GM21423 (cell line): Measurements from ENCODE around the gene ZBTB20.

Experiments used
- ATAC-seq: cut with Tn5 transposase; IDR thresholded peaks from one replicate; pipeline ENCODE4 v1.9.1; 2021; ENCODE audit warnings: mild to moderate bottlenecking, moderate library complexity; ENCODE audit not compliant: unreplicated experiment

The ZBTB20 gene

GRCh38 chr3:114794894-114795630, 352.0 kb downstream of the ZBTB20 start:
- ATAC-seq, result no peak

DNA sequence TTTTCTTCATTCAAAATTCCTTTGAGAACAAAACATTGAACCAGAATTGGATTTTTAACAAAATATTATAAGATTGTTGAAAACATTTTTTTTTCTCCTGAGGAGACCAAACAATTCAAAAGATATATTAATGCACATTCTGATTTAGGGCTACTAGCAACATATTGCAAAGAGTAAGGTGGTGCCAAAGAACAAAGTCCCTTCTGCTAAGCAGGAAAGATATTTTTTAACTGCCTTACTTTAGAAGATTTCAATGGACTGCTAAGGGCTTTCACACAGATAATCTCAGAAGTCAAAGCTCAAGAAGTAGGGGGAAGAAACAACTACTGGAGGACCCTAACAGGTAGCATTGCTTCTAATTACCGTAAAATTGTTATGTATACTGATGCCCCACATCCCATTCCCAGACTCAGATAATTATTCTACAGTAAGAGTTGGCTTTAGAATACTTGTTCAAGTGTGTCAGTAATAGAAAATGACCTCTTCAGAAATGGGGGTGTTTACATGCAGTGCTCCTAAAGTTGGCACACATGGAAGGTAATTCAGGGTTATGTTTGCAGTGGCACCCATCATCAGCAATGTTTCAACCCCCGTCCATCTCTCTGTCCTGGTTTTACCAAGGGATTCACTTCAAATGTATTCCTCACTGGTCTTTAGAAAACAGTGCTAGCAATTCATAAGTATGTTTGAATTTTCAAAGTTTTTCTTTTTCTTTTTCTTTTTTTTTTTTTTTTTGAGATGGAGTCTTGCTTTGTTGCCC, 354.7 kb downstream of the ZBTB20 start:
- ATAC-seq, result no peak

GRCh38 chr3:114790752-114791151, 356.3 kb downstream of the ZBTB20 start:
- ATAC-seq, result no peak

- ATAC-seq, result no peak
Measured at GRCh38 chr3:114789803-114790202, 357.3 kb downstream of the ZBTB20 start.

DNA sequence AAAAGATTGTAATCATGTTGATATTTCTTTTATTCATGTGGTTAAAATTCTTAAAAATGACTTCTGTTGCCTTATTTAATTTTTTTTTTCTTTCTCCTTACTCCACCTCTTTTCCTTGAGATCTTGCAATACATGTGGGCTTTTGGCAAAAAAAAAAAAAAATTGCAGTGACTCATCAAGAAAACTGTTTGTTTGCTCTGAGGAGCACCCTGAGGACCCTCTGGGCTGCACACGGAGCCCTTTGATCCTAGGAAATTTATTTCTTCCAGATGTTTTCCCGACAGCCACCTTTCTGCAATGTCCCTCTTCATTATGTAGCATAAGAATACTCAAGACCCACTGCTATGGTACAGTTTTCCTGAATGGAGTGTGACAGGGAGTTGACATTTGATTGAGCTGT, 371.7 kb downstream of the ZBTB20 start:
- no peak for ATAC-seq

DNA sequence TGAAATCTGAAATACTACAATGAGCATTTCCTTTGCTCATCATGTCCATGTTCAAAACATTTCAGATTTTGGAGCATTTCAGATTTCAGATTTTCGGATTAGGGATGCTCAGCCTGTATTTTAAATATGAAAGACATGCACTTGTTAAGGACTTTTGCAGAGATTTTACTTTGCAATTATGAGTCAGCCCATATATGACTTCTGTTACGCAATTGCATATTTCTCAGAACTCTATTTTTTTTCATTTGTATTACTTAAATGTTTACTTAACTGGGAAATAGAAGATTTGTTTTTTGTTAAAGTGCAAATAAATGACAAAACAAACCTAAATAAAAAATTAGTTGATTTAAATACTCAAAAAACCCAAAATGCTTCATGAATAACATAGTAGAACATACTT, 376.2 kb downstream of the ZBTB20 start:
- no peak for ATAC-seq

- no peak for ATAC-seq
Measured at GRCh38 chr3:114764056-114764492, 383.0 kb downstream of the ZBTB20 start.

DNA sequence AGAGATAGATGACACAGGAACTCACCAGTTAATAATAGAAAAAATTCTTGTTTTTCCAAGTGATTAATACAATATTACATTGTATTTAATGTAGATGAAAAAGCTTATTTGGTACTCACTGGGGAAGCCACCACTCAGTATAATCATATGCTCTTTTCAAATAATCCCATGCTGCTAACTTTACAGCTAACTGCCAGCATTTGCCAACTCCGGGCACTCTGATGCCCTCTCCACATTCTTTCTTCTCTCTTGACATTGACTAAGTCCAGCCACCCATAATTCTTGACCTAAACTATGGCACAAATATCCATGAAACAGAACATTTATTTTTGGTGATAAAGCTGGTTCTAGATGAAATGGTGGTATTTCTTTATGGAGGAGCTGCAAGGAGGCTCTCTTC, 384.9 kb downstream of the ZBTB20 start:
- no peak for ATAC-seq

- no peak for ATAC-seq
Measured at GRCh38 chr3:114760679-114761078, 386.4 kb downstream of the ZBTB20 start.

- ATAC-seq, result no peak
Measured at GRCh38 chr3:114758831-114759699, 388.0 kb downstream of the ZBTB20 start.

GRCh38 chr3:114756506-114757279, 390.4 kb downstream of the ZBTB20 start:
- ATAC-seq, result peak; percentile 61

GRCh38 chr3:114746502-114746901, 400.6 kb downstream of the ZBTB20 start:
- peak; percentile 76 for ATAC-seq

- no peak for ATAC-seq
Measured at GRCh38 chr3:114745322-114746240, 401.5 kb downstream of the ZBTB20 start.

DNA sequence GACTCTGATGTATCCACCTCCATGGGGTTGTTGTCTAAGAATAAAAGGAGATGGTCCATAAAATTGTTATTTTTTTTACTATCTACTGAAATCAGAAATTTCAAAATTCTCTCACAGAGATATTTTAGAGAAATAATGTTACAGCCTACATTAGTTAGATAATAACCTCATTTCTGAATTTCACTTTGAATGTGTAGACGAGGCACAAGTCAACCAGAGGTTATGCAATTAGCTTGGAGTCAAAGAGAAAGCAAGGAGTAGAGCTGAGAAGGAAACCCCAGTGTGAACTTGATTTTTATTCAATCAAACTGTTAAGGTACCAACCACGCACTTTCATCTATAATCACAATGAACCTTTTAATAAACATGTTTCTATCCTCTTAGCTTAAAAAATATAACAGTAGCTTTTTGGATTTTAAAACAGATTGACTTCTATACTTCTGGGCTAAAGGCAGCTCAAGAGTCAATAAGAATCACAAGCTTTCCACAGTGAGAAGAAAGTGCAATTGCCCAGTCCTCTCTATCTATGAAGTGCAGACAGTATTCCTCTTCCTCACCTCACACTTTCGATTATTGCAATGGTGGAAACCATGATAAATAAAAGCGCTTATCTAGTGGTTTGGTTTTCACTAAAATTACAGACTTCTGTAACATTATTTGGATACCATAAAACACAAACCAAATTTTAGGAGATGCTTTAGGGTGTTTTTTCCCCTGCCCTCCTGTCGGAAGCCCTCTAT, 403.2 kb downstream of the ZBTB20 start:
- ATAC-seq, result no peak

DNA sequence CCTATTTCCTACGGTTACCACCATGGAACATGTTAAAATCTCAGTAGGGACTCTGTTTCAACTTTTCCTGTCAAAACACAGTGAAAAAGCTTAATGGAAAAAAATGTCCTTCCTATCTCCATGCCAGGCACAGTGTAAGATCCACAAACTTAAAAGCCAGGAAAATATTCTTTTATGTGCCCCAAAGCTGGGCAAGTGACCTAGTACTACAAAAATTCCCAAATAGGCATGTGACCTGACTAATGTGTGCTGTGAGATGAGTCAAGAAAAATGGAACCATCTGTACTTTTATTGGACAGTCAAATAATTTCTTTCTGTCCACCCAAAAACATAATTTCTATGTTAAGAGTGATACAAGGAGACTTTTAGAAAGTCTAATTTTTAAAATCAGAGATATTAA, 406.0 kb downstream of the ZBTB20 start:
- no peak for ATAC-seq

DNA sequence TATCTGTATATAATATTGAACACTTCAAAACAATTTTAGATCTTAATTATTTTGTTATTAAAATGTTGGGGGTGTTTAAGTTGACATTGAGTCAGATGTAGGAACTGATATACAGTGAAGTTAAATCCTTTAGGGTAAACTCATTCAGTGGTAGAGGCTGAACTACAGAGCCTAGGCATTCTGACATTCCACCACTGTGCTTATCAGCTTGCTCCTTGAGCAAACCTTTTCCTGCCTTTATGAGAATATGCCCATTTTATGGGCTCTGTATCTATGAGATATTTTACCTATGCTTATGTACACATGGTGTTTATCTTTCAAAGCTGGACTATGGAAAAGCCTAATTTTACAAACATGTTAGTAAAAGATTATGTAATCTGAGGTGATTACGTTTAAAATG, 407.5 kb downstream of the ZBTB20 start:
- ATAC-seq, result no peak

- no peak for ATAC-seq
Measured at GRCh38 chr3:114732353-114732752, 414.7 kb downstream of the ZBTB20 start.

DNA sequence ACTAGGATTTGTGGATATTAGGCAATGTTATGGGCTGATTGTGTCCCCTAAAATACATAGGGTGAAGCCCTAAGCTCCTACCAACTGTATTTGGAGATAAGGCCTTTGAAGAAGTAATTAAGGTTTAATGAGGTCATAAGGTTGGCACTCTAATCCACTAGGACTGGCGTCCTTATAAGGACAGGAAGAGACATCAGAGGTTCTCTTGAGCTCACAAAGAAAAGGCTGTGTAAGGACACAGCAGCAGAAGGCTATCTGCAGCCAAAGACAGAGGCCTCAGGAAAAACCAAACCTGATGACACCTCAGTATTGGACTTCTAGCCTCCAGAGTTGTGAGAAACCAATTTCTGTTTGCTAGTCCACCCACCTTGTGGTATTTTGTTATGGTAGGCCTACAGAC, 416.7 kb downstream of the ZBTB20 start:
- ATAC-seq, result no peak

DNA sequence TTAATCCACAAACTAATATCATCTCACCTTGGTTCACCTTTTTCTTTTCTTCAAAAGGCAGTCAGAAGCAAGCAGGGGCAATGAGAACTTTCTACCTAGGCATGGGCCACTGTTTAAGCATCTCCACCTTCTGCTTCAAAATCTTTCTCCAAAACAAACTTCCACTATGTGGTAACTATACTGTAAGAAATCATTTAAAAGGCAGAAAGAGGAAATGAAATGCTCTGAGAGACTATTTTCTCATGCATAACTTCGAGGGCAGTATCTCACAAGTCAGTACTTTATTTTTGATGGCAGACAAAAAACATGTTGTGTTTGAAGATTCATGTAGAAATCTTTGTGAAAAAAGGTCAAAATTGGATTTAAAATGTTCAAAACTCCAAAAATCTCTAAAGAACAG, 419.7 kb downstream of the ZBTB20 start:
- ATAC-seq, result no peak
